HG02678 (cell line): Measurements from ENCODE around the gene CST11.

Experiments used
- ATAC-seq: cut with Tn5 transposase; IDR thresholded peaks from one replicate; pipeline ENCODE4 v1.9.1; 2021; ENCODE audit warnings: mild to moderate bottlenecking, moderate library complexity; ENCODE audit not compliant: unreplicated experiment

The CST11 gene

DNA sequence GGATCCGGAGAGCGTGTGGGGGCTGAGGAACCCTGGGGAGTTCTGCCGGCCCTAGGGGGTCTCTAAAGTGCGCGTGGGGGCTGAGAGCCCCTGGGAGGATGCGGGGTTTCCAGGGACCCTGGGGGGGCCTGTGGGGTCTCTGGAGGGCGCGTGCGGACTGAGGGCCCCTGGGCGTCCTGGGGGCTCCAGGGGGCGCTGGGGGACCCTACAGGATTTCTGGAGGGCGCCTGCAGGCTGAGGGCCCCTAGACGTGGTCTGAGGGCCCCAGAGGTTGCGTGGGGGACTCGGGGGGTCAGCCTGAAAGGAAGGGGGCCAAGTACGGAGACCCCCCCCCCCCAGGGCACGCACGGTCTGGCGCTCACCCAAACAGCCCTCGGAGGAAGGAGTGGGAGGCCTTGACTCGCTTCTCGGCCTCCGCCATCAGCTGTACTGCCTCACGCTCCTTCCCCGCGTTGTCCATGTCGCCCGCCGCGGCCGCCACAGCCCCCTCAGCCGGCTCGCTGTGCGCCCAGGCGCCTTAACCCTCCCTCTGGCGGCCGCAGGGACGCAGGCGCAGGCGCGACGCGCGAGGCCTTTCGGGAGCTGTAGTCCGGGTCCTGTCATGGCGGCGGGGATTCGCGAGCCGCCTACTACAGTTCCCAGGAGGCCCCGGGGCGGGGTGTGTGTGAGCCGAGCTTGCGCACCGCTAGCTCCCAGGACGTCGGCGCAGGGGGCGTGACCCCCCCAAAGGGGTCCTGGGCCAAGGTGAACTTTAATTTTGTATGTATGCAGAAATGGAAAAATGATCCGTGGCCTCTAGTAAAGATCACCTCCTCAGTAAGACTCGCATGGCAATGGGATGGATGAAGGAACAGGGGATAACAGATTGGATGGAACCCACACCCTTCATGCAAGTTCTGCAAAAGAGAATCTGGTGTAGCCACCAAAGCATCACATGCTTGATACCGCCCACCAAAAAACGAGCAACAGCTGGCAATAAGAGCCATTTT, 31.4 kb downstream of the CST11 start, which contains the start of gene NAPB:
Gene NAPB, minus strand, starts transcription at position 546 of the 989 bp plus-strand sequence. Its CDS starts 86 bp downstream, at position 460.
- ATAC-seq = peak; percentile 97

DNA sequence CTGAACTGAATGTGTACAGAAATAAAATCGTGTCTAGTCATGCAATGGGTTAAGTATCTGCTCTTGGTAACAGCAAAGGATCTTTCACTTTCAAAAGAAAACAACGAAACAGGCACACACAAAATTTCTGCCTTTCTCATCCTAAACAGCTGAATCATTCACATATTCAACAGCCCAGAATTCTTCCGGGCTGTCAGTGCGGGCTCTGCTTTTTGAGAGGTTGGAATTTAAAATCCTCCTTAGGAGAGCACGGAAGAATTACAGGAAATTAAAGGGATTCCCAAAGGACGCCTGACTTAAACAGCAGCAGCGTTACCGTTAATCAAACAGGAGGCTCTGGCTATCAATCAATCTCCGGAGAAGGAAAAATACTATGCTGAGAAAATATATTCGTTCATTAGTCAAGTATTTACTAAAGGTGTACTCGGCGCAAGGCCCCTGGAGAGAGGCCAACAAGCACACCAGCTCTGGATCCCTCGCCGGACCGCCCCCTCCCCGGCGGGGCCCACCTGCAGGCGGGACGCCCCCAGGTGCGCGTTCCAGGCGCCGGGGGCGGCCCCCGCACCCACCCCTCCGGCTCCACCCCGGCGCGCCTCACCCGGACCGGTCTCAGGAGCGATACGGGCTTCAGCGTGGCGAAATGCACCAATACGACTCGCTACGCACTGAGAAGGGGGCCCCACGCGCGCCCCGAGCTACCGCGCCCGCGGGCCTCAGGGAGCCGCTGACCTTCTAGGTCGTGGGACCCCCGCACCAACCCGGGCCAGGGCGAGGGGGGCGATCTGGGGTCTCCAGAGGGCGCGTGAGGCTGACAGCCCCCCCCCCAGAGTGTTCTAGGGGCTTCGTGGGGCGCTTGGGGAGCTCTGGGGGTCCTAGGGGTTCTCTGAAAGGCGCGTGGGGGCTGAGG, 32.4 kb downstream of the CST11 start:
- ATAC-seq = peak; percentile 30

DNA sequence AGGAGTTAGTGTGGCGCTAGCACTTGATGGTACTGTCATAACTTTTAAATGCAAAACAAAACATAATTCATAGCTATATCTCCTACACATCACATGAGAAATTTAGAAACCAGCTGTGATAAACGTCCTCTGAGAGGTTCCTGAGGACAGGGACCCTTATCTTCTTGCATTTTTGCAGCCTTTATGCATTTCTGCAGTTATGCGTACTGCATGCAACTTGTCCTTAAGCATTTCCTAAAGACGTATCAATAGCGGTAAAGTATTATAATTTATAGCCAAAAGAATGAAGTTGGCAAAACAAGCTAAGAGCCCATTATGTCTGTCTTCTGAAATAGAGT, 33.0 kb downstream of the CST11 start:
- ATAC-seq = no peak

DNA sequence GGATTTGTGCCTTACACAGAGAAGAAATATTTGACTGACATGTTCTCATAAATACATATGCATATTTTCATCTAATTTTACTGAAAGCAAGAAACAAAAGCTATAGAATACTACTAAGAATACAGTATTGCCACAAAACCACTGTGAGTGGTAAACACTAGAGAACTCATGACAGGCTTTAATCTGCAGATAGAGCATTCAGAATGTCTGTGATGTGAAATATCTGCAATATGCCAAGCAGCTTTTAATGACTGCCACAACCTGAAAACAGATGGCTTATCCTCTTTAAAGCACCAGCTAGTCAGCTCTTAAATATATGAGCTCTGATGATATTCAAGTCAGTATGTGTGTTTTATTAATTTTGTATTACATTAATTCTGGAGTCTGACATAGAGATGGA, 34.8 kb downstream of the CST11 start:
- ATAC-seq = no peak

DNA sequence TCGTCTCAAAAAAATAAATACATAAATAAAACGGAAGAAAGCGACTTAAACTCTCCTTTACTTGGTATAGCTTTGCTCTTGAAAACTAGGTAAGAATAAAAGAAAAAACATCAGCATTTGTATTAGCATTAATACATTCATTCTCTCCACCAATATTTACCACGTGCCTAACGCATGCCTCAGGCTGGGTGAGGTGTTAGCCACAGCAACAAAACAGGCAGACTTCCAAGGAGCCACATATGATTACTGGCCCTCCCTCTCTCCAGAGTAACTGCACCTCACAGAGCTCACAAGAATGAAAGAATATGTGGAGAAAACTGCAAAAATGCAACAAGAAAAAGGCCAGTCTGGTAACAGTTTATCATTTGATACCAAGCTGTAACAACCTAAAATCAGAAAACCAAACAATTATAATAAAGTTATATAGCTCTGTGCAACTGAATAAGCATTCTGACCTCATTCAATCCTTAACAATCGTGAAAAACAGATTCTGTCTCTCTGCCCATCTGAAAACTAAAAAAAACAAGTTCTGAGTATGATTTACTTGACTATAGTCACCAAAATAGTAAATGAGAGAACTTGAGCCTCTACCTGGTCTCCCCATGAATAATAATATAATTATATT, 36.6 kb downstream of the CST11 start:
- ATAC-seq = no peak

DNA sequence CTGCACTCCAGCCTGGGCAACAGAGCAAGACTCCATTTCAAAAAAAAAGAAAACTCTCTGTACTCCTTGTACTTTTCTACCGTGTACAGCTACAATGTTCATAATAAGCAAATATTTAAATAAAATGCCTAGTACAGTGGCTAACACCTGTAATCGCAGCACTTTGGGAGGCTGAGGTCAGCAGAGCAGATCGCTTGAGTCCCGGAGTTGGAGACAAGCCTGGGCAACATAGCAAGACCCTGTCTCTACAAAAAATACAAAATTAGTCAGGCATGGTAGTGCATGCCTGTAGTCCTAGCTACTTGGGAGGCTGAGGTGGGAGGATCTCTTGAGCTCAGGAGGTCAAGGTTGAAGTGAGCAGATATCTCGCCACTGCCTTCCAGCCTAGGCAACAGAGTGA, 37.1 kb downstream of the CST11 start:
- ATAC-seq = no peak

DNA sequence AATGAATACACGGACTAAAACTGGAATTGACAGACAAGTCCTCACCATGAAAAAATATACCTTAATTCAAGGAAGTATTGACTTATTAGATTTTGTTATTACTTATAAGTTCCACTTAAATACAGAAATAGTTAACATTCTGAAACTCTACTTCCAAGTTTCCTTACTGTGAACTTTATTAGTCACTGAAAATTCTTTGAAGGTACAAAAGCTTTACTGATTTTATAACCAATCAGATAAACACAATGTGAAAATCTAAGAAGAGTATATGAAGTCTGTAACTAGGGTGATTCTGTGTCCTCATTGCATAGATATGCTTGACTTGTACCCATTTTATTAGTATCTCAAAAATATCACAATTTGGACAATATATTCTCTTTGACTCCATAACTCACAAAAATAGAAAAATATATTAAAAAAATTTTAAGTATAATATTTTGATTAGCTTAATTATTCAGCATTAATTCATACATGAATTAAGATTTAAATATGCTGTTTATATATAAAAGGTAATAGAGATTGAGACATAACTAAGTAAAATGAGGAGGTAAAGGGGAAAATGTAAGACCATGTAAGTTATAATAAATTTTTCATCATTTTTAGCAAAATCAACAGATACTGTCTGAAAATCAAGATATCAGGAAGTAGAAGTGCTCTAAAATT, 38.0 kb downstream of the CST11 start:
- ATAC-seq = no peak

DNA sequence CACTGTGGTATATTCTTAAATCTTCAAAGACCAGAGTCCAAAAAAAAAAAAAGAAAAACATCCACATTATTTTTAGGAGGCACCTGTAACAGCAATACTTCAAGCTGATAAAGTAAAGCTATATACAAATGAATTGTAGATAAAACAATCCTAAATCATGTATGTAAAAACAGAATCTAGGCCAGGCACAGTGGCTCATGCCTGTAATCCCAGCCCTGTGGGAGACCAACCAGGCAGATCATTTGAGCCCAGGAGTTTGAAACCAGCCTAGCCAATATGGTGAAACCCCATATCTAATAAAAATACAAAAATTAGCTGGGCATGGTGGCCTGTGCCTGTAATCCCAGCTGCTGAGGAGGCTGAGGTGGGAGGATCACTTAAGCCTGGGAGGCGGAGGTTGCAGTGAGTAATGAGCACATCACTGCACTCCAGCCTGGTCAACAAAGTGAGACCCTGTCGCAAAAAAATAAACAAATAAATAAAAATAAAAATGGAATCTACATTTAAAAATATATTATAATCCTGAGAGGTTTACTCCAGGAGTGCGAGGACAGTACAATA, 38.7 kb downstream of the CST11 start:
- ATAC-seq = no peak

DNA sequence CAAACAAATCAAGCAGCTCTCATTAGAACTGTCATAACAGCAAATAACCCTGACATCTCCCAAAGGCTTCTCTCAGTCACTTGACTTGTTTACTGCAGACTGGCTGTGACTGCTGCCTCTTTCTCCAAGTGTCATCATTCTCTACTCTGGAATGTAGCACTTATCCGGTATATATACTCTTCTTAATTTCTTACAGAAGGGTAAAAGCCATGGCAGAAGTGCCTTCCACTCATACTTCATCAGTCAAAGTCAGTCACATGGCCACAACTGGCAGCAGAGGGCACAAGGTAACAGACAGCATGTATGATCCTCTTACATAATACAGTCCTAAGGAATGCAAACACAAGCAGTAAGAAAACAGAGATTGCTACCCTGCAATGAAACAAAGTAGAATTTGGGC, 40.6 kb downstream of the CST11 start:
- no peak for ATAC-seq

DNA sequence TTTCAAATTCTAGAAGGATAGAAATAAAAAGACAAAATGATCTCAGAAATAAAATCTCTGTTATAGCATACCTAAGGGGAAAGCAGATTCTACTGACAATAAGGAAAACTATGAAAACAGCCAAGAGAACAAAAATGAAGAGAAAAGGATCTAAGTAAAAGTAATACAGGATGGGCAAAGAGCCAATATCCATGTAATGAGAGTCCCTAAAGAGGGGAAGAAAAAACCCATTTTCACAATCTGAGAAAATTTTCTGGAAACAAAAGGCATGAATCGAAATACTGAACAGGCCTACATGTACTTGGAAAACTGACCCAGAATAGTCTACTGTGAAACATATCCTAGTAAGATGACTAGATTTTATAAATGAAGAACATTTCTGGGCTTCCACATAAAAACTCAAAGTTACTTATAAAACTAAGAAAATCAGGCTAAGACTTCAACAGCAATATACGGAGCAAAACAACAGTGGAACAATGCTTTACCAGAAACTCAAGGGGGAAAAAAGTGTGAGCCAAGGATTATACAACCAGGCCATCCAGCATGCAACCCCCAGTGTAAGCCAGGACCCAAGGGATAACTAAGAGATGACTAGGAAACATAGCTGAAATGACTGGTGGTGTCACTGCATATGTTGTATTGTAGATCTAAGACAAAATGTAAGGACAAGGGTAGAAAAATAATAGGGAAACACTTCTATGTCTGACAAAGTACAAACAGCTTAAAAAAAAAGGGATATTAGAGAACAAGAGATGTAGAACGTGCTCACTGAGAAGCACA, 41.6 kb downstream of the CST11 start:
- no peak for ATAC-seq

DNA sequence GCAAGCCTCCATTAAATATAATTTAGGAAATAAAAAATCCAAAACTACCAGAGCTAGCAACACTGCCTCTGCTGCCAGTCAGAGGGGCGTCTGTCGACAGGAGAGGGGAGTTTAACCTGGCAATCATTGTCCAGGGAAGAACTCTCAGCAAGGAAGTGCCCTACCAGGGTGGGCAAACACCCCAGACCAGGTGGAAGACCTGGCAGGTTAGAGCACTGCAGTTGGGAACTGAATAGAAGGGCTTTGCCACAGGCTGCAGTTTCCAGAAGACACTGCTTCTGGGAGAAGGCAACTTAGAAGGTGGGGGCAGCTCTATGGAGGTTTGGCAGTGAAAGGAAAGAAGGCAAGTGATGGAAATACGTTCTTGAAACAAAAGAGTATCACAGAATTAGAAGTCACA, 42.9 kb downstream of the CST11 start:
- no peak for ATAC-seq

DNA sequence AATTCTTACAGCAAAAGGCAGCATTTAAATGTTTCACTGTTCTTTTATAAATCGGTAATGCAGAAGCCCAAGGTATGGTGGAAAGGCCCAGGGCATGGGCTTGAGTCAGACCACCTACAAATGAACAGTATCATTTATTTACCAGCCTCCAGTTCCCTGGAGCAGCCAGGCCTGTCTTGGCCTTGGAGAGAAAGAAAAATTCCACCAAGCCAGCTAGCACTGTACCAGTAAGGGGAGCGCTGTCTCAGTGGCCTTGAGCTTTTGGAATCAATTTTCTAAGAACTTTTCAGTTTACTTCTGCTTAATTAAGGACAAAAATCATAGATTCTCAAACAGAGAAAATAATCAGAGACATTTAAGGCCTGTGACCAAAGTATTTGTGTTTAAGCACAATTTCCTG, 43.7 kb downstream of the CST11 start:
- no peak for ATAC-seq

DNA sequence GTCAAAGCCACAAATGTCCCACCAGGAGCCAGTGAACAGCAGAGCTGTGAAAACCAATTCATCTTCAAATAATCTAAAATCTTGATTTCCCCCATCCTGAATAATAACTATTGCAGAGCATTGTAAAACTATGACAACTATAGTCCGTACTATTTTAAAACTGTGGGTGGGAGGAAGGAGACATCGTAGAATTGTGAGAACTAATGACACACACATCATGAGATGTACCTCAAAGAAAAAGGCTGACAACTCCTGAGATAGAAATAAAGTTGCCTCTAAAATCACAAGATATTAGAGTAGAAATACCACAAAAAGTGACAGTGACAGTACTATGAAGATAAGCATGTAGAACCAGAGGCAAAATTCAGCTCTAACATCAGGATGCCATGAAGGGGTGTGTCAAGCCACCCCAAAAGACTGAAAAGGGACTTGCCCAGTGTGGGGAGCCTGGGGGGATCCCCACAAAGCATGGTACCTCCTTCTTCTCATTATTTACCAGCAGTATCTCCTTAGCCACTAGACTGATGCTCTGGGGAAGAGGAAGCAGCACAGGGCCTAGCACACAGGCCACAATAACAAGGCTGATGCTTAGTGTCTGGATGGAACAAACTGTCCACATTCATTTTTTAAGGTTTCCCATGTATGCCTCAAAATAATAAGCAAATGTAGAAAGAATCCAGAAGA, 44.8 kb downstream of the CST11 start:
- peak; percentile 84 for ATAC-seq

DNA sequence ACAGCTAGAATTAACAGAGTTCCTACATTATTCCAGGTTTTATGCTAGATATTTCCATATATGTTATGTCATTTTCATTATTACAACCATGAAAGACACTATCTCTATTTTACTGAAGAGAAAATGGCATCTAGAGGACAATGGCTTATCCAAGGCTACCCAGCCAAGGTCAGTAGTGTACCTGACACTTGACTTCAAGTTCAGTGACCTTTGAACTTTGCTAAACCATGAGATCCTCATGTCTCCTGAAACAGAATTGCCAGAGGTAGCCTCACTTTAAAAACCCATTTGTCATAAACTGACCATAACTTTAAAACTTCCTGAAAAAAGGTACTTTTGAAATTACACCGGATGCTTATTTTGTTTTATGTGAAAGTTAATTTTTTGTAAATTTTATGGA, 45.8 kb downstream of the CST11 start:
- no peak for ATAC-seq

DNA sequence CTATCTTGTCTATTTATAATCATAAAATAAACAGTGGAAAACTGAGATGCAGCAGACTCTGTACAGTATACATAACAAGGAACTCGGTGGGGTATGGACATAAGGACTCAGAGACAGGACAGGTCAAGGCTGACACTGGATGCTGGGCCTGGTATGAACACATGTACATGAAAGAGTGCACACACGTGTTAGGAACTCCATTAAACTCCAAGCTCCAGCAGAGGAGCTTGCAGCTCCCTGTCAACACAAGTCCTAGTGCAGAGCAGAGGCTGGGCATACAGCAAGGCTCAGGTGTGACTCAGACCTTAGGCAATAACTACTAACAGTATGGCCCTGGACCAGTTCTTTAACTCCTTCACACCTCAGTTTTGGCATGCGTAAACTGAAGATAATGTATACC, 48.5 kb downstream of the CST11 start:
- ATAC-seq = no peak

DNA sequence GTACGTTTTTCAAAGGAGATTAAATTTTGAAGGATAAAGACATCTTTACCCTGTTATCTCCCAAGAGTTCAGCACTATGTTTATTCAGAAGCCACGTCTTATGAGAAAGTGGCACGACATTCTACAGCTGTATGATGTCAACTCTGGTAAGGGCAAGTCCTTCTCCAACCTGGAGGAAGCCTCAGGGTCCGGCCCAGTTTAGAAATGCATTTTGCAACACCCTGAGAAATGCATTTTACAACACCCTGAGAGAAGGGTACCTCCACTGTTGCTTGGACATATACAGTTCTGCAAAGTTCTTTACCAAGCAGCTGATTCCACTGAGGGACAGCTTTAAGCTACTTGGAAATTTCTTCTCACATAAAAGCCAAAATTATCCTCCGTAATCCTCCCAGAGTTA, 48.9 kb downstream of the CST11 start:
- ATAC-seq = no peak

DNA sequence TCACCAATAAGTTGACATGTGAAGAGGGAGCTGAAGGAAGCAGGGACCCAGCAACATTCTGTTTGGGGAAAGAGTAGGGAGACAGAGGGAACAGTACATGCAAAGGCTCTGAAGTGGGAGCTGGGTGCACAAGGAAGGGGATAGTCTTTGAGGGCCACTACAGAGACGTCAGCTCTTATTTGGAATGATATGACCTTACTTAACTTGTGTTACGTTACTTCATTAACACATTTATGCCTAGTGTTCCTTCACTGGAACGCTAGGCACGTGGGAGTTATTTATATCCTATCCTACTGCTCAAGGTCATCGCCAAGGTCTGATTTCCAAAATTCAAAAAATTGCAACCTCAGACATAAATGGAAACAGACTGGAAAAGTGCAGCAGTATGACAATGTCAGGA, 51.6 kb downstream of the CST11 start:
- no peak for ATAC-seq
